CD14-positive monocyte (primary cell): Measurements from ENCODE around the gene ACTN4. TPM values are rescaled to one million over a fixed set of nuclear protein-coding genes. Genes with fewer than 3 reads are reported as not detected.

Experiments
- DNase-seq, 3 donors: peaks; one replicate each; pipeline ENCODE4 v3.0.0-alpha.2; 2011 to 2022
- H2AFZ ChIP-seq: 2 replicates; pipeline ENCODE4 v1.6.0; 2012; ENCODE audit warnings: mild to moderate bottlenecking, low read depth, low read length, inconsistent platforms; ENCODE audit not compliant: insufficient read depth, poor library complexity, severe bottlenecking
- H3K27ac ChIP-seq, 2 donors: 1 replicate in 1 of 2; 2 replicates in 1 of 2; pipeline ENCODE4 v1.5.1; 2012 to 2013; ENCODE audit warnings: low read length in 2 of 2, control low read depth in 1 of 2, inconsistent platforms in 1 of 2, low read depth in 1 of 2, mild to moderate bottlenecking in 1 of 2
- H3K27me3 ChIP-seq, 2 donors: one replicate each; pipeline versions ENCODE4 v1.6.0 to v1.6.1; 2011 to 2013; ENCODE audit warnings: low read length in 2 of 2; ENCODE audit not compliant: control insufficient read depth in 2 of 2, insufficient read depth in 2 of 2
- H3K36me3 ChIP-seq, 2 donors: replicated peaks in 1 of 2; 1 replicate in 1 of 2; 2 replicates in 1 of 2; pipeline versions ENCODE4 v1.5.1 to v1.6.1; 2012 to 2013; ENCODE audit warnings: low read length in 2 of 2, control low read depth in 1 of 2, inconsistent platforms in 1 of 2, mild to moderate bottlenecking in 1 of 2; ENCODE audit not compliant: insufficient read depth in 2 of 2, control insufficient read depth in 1 of 2
- H3K4me1 ChIP-seq, 2 donors: 1 replicate in 1 of 2; 2 replicates in 1 of 2; pipeline versions ENCODE4 v1.5.1 to v1.6.1; 2012 to 2013; ENCODE audit warnings: low read length in 2 of 2, control low read depth in 1 of 2, inconsistent platforms in 1 of 2, mild to moderate bottlenecking in 1 of 2, moderate library complexity in 1 of 2; ENCODE audit not compliant: insufficient read depth in 2 of 2, control insufficient read depth in 1 of 2
- H3K4me2 ChIP-seq: replicated peaks from 2 replicates; pipeline ENCODE3; 2012; ENCODE audit warnings: low read length, moderate library complexity, mild to moderate bottlenecking; ENCODE audit not compliant: poor library complexity, severe bottlenecking; ENCODE audit errors: extremely low read depth
- H3K4me3 ChIP-seq, 3 experiments: fragments of 200-600 bp in 1 of 3; sonication (generic) in 1 of 3; replicated peaks in 1 of 3; 1 replicate in 2 of 3; 2 replicates in 1 of 3; pipeline ENCODE4 v1.5.1; 2011 to 2013; ENCODE audit warnings: low read length in 3 of 3, mild to moderate bottlenecking in 3 of 3, control low read depth in 2 of 3, low read depth in 2 of 3, inconsistent platforms in 1 of 3, moderate library complexity in 1 of 3
- H3K79me2 ChIP-seq: 2 replicates; pipeline ENCODE4 v1.6.0; 2012; ENCODE audit warnings: mild to moderate bottlenecking, control low read depth, inconsistent platforms, low read length, moderate library complexity; ENCODE audit not compliant: insufficient read depth
- H3K9ac ChIP-seq: 2 replicates; pipeline ENCODE4 v1.6.0; 2017; ENCODE audit warnings: low read length, mild to moderate bottlenecking; ENCODE audit not compliant: insufficient read depth, poor library complexity, severe bottlenecking
- H3K9me3 ChIP-seq, 2 donors: replicated peaks in 1 of 2; 1 replicate in 1 of 2; 2 replicates in 1 of 2; pipeline versions ENCODE4 v1.5.1 to v1.6.1; 2012 to 2013; ENCODE audit warnings: low read length in 2 of 2, control low read depth in 1 of 2; ENCODE audit not compliant: control insufficient read depth in 1 of 2, insufficient read depth in 1 of 2
- H4K20me1 ChIP-seq: 2 replicates; pipeline ENCODE4 v1.6.0; 2012; ENCODE audit warnings: mild to moderate bottlenecking, low read length, control low read depth, moderate library complexity; ENCODE audit not compliant: insufficient read depth
- H3K27ac Mint-ChIP-seq, 7 donors: one replicate each; pipeline ENCODE4 v1.8.0; 2020; ENCODE audit warnings: mild to moderate bottlenecking in 7 of 7, mixed read lengths in 7 of 7, moderate library complexity in 6 of 7, inconsistent platforms in 2 of 7
- H3K27me3 Mint-ChIP-seq, 3 donors: one replicate each; pipeline ENCODE4 v1.8.0; 2021 to 2022; ENCODE audit warnings: low read depth in 3 of 3, mild to moderate bottlenecking in 3 of 3, mixed read lengths in 3 of 3, moderate library complexity in 3 of 3, inconsistent platforms in 1 of 3
- H3K36me3 Mint-ChIP-seq, 2 donors: one replicate each; pipeline ENCODE4 v1.8.0; 2020; ENCODE audit warnings: mixed read lengths in 2 of 2, inconsistent platforms in 1 of 2, mild to moderate bottlenecking in 1 of 2
- H3K4me1 Mint-ChIP-seq: one replicate; pipeline ENCODE4 v1.8.0; 2020; ENCODE audit warnings: mild to moderate bottlenecking, mixed read lengths
- H3K4me3 Mint-ChIP-seq, 2 donors: one replicate each; pipeline ENCODE4 v1.8.0; 2020; ENCODE audit warnings: mild to moderate bottlenecking in 2 of 2, mixed read lengths in 2 of 2, moderate library complexity in 1 of 2
- H3K9me3 Mint-ChIP-seq, 7 donors: one replicate each; pipeline ENCODE4 v1.8.0; 2020 to 2022; ENCODE audit warnings: mixed read lengths in 7 of 7, mild to moderate bottlenecking in 6 of 7, moderate library complexity in 6 of 7, inconsistent platforms in 2 of 7
- WGBS: methylation state at CpG from one replicate; pipeline ENCODE4 v1.1.5; 2013; ENCODE audit warnings: missing lambda C conversion rate; ENCODE audit not compliant: insufficient coverage; 5-methylcytosine and 5-hydroxymethylcytosine counted together
- intact Hi-C, 2 donors: fragments of 100-400 bp; cut with micrococcal nuclease; formaldehyde crosslinking; loops; one replicate each; pipeline versions ENCODE4 v1.15.0 to v1.15.1; 2023
- polyA plus RNA-seq, 3 donors: library from polyadenylated mRNA; depleted of rRNA in 1 of 3; unstranded in 2 of 3; stranded (reverse) in 1 of 3; fragments of 300-500 nt in 2 of 3; fragments of >200 nt in 1 of 3; fragmentation: Illumina TruSeq in 2 of 3; gene quantifications; 1 replicate in 2 of 3; 2 replicates in 1 of 3; pipeline ENCODE4 v1.2.3, GENCODE V29; 2012 to 2021
- TF ChIP-seq, protein P1 (sequence below): fragments of 200-600 bp; IDR thresholded peaks from one replicate; pipeline ENCODE4 v1.8.0; 2022; ENCODE audit warnings: antibody characterized with exemption, mild to moderate bottlenecking

ACTN4 gene
- polyA plus RNA-seq, 3 donors: 8.4 to 177 (median 16.0) TPM

DNA sequence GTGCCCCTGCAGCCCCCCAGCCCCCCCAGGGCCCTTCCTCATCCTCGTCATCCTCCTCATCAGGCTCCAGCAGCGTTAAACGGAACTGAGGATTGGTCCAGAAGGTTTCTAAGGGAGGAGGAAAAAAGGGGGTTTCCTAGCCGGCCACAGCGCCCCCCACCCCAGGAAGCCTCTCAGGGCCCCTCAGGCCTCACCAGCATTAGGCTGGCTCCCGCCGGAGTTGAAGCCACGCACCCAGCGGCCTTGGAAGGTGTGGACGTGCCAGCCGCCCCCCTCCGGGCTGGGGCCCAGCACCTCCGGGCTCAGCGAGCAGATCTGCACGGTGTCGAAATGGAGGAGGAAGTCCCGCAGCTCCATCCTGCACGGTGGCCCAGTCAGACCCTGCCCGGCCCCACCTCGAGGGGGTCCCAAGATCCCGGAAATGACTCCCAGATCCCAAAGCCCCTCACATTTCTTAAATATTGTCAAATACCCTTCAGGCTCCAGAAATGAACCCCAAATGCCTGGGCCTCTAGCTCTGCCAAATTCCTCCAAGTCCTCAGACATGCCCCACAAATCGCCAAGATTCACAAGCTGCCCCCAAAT, 89.9 kb downstream of the ACTN4 start:
- intact Hi-C loops: loop anchor here in 1 of 2 donors (10.0 kb wide), 1 partner anchor 187 kb away; no protein-coding TSS in a partner anchor
- Histone ChIP-seq H4K20me1 (no peaks in the 10 kb centered on the region), H3K4me1 (peaks cover 36 to 51% of the 10 kb centered on the region in 2 donors), H3K9ac (no peak overlapping the region), H3K4me2 (peak overlapping the region; percentile 74), H3K27ac (no peak overlapping the region), H3K4me3 (peak overlapping the region in 1 of 3 experiments; percentile 59), H3K27me3 (peaks cover 0 to 13% of the 10 kb centered on the region in 2 donors), H3K9me3 (no peaks in the 10 kb centered on the region), H3K79me2 (no peaks in the 10 kb centered on the region), H2AFZ (peak overlapping the region; percentile 69), H3K36me3 (no peaks in the 10 kb centered on the region)
- H3K27me3 Mint-ChIP-seq: peaks cover 15 to 29% (median 19%) of the 10 kb centered on the region in 3 donors
- peak overlapping the region; percentile 44 to 81 for H3K4me3 Mint-ChIP-seq
- peaks cover 48% of the 10 kb centered on the region for H3K4me1 Mint-ChIP-seq
- peak overlapping the region in 5 of 7 donors; percentile 0 to 48 (median 11) for H3K27ac Mint-ChIP-seq
- peaks cover 0 to 5% (median 1%) of the 10 kb centered on the region in 7 donors for H3K9me3 Mint-ChIP-seq
- H3K36me3 Mint-ChIP-seq: peaks cover 0 to 3% of the 10 kb centered on the region in 2 donors
- 5% methylated on average over 17 of the region's 22 CpGs for WGBS
- peak in 2 of 3 donors; percentile 22 to 52 for DNase-seq
- TF ChIP-seq, protein P1, sequence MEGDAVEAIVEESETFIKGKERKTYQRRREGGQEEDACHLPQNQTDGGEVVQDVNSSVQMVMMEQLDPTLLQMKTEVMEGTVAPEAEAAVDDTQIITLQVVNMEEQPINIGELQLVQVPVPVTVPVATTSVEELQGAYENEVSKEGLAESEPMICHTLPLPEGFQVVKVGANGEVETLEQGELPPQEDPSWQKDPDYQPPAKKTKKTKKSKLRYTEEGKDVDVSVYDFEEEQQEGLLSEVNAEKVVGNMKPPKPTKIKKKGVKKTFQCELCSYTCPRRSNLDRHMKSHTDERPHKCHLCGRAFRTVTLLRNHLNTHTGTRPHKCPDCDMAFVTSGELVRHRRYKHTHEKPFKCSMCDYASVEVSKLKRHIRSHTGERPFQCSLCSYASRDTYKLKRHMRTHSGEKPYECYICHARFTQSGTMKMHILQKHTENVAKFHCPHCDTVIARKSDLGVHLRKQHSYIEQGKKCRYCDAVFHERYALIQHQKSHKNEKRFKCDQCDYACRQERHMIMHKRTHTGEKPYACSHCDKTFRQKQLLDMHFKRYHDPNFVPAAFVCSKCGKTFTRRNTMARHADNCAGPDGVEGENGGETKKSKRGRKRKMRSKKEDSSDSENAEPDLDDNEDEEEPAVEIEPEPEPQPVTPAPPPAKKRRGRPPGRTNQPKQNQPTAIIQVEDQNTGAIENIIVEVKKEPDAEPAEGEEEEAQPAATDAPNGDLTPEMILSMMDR: no peak

DNA sequence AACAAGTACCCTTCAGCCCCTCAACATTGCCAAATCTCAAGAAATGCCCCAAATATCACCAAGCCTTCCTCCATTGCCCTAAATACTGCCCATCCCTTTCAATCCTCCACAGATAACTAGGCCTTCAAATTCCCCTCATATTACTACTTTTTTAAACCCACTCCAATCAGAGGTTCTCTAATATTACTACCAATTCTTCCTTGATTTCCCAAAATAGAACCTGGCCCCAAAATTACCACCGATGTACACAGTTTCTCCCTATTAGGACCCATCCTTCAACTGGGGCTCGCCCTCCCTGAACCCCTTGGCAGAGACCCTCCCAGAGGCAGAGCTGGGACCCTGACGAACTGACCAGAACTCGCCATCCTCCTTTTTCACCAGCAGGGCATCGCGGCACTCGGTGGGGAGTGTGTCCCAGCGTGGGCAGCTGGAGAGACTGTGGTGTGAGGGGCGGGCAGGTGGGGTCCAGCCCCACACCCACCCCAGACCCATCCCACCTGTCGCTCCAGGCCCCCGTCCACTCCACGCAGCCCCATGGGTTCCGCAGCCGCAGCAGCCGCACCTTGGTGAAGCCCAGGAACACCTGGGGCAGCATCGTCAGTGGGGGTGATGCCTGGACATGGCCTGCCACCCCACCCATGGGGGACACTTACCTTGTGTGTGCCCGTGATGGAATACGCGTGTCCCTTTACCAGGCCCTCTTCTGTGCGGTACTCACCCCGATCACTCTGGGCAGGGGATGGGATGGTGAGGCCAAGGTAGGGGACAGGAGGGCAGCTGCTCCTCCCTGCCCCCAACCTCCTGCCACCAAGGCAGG, 90.7 kb downstream of the ACTN4 start:
- no peak overlapping the region for H3K4me3 ChIP-seq
- H3K27me3 Mint-ChIP-seq: peaks cover 15 to 30% (median 19%) of the 10 kb centered on the region in 3 donors
- H3K9me3 Mint-ChIP-seq: peaks cover 0 to 5% (median 1%) of the 10 kb centered on the region in 7 donors
- intact Hi-C loops: loop anchor here in 1 of 2 donors (10.0 kb wide), 1 partner anchor 187 kb away; no protein-coding TSS in a partner anchor
- DNase-seq: peak in 1 of 3 donors; percentile 2
- peaks cover 41% of the 10 kb centered on the region for H3K4me1 Mint-ChIP-seq
- H3K27ac Mint-ChIP-seq: peak overlapping the region in 3 of 7 donors; percentile 3 to 61 (median 31)
- H3K4me3 Mint-ChIP-seq: peak overlapping the region; percentile 44 to 81
- H3K36me3 ChIP-seq: no peaks in the 10 kb centered on the region
- no peak overlapping the region for H2AFZ ChIP-seq
- no peaks in the 10 kb centered on the region for H3K79me2 ChIP-seq
- H3K4me2 ChIP-seq: no peak overlapping the region
- 100% methylated on average over 7 of the region's 21 CpGs for WGBS
- no peak overlapping the region for H3K27ac ChIP-seq
- peaks cover 0 to 3% of the 10 kb centered on the region in 2 donors for H3K36me3 Mint-ChIP-seq
- H3K9ac ChIP-seq: no peak overlapping the region
- TF ChIP-seq, protein P1: no peak
- H3K9me3 ChIP-seq: no peaks in the 10 kb centered on the region
- peaks cover 36 to 49% of the 10 kb centered on the region in 2 donors for H3K4me1 ChIP-seq
- H4K20me1 ChIP-seq: no peaks in the 10 kb centered on the region
- peaks cover 0 to 13% of the 10 kb centered on the region in 2 donors for H3K27me3 ChIP-seq
